ENCODE data around the gene SERPIND1. TPM values are rescaled to one million over a fixed set of nuclear protein-coding genes. Genes with fewer than 3 reads are reported as not detected.

Gene SERPIND1
- total and polyA plus RNA-seq, 2 experiments from 2014 or later = 50.9 to 56.8 TPM

- H2AFZ ChIP-seq = no peak overlapping the region
- H3K4me2 ChIP-seq = no peak overlapping the region
- H3K36me3 ChIP-seq (replicated peaks; ENCODE audit: insufficient read depth, low read depth) = no peaks in the 10 kb centered on the region
- no peaks in the 10 kb centered on the region for H3K27me3 ChIP-seq
- H3K9me2 ChIP-seq (replicated peaks; ENCODE audit: insufficient read depth) = no peaks in the 10 kb centered on the region
- 94% methylated on average over 3 of the region's 3 CpGs for WGBS (ENCODE audit: low lambda C conversion rate, missing lambda C conversion rate)
- peaks cover 5% of the 10 kb centered on the region for H3K79me2 ChIP-seq
- no peaks in the 10 kb centered on the region for H4K20me1 ChIP-seq (ENCODE audit: insufficient read depth, poor library complexity, severe bottlenecking)
- H3K27ac ChIP-seq = no peak overlapping the region
- no peaks in the 10 kb centered on the region for H3K9me3 ChIP-seq (ENCODE audit: low read depth)
- TF ChIP-seq CTCF (IDR thresholded peaks at IDR 0.05; ENCODE audit: poor library complexity) = no peak
- no peak for TF ChIP-seq EZH2 (IDR thresholded peaks at IDR 0.05; ENCODE audit: borderline replicate concordance)
- no peak for TF ChIP-seq EZH2phosphoT487 (IDR thresholded peaks at IDR 0.05; ENCODE audit: low read depth, severe bottlenecking, unreplicated experiment)
- DNase-seq (ENCODE audit: low spot score) = no peak
- H3K4me3 ChIP-seq = no peak overlapping the region
- H3K4me1 ChIP-seq (ENCODE audit: insufficient read depth) = no peaks in the 10 kb centered on the region
Observed at GRCh38 chr22:20829491-20830134, 55.7 kb downstream of the SERPIND1 start.

GRCh38 chr22:20833225-20833665 lies 59.3 kb downstream of the SERPIND1 start:
- no peak for DNase-seq (ENCODE audit: low spot score)
- no peaks in the 10 kb centered on the region for H3K9me3 ChIP-seq (ENCODE audit: low read depth)
- no peaks in the 10 kb centered on the region for H3K9me2 ChIP-seq (replicated peaks; ENCODE audit: insufficient read depth)
- H3K79me2 ChIP-seq = peaks cover 23% of the 10 kb centered on the region
- no peaks in the 10 kb centered on the region for H4K20me1 ChIP-seq (ENCODE audit: insufficient read depth, poor library complexity, severe bottlenecking)
- H3K27me3 ChIP-seq = no peaks in the 10 kb centered on the region
- no peaks in the 10 kb centered on the region for H3K4me1 ChIP-seq (ENCODE audit: insufficient read depth)
- H3K27ac ChIP-seq = no peak overlapping the region
- no peak overlapping the region for H3K4me3 ChIP-seq
- H2AFZ ChIP-seq = no peak overlapping the region
- 98% methylated on average over 6 of the region's 6 CpGs for WGBS (ENCODE audit: low lambda C conversion rate, missing lambda C conversion rate)
- no peak overlapping the region for H3K4me2 ChIP-seq
- no peaks in the 10 kb centered on the region for H3K36me3 ChIP-seq (replicated peaks; ENCODE audit: insufficient read depth, low read depth)
- no peak for TF ChIP-seq EZH2 (IDR thresholded peaks at IDR 0.05; ENCODE audit: borderline replicate concordance)
- TF ChIP-seq CTCF (IDR thresholded peaks at IDR 0.05; ENCODE audit: poor library complexity) = no peak
- TF ChIP-seq EZH2phosphoT487 (IDR thresholded peaks at IDR 0.05; ENCODE audit: low read depth, severe bottlenecking, unreplicated experiment) = no peak

GRCh38 chr22:20834206-20834605 lies 60.3 kb downstream of the SERPIND1 start:
- Histone ChIP-seq H4K20me1 (ENCODE audit: insufficient read depth, poor library complexity, severe bottlenecking) (no peaks in the 10 kb centered on the region), H3K27me3 (no peaks in the 10 kb centered on the region), H3K79me2 (peaks cover 33% of the 10 kb centered on the region), H3K27ac (no peak overlapping the region), H3K4me2 (no peak overlapping the region), H3K36me3 (replicated peaks; ENCODE audit: insufficient read depth, low read depth) (no peaks in the 10 kb centered on the region), H3K4me1 (ENCODE audit: insufficient read depth) (no peaks in the 10 kb centered on the region), H3K9me3 (ENCODE audit: low read depth) (no peaks in the 10 kb centered on the region), H2AFZ (no peak overlapping the region), H3K9me2 (replicated peaks; ENCODE audit: insufficient read depth) (no peaks in the 10 kb centered on the region), H3K4me3 (no peak overlapping the region)
- whole genome bisulfite sequencing (ENCODE audit: low lambda C conversion rate, missing lambda C conversion rate) = 93% methylated on average over 3 of the region's 3 CpGs
- DNase-seq (ENCODE audit: low spot score) = no peak
- TF ChIP-seq EZH2phosphoT487 (IDR thresholded peaks at IDR 0.05; ENCODE audit: low read depth, severe bottlenecking, unreplicated experiment) = no peak
- TF ChIP-seq CTCF (IDR thresholded peaks at IDR 0.05; ENCODE audit: poor library complexity) = no peak
- TF ChIP-seq EZH2 (IDR thresholded peaks at IDR 0.05; ENCODE audit: borderline replicate concordance) = no peak
